K562 (cell line): ENCODE measurements around the gene RIPOR1. TPM values are rescaled to one million over a fixed set of nuclear protein-coding genes. Genes with fewer than 3 reads are reported as not detected.

Source experiments
- ATAC-seq: fragments of 200-7000 bp; cut with Tn5 transposase; 3 replicates; pipeline ENCODE4 v1.9.1; 2020; ENCODE audit warnings: moderate library complexity
- BruUV-seq: library from RNA; stranded (reverse); fragments of 400-500 nt; replicated peaks from 2 replicates; lab custom pipeline; 2021; lab: Mats Ljungman, UMichigan
- CTCF ChIA-PET: fragments of 300-600 bp; formaldehyde crosslinking; extraction: SDS; loops from one replicate; lab custom pipeline; 2021; ENCODE audit warnings: low intra/inter-chr PET ratio; lab: Yijun Ruan, JAX
- POLR2A ChIA-PET: fragments of 300-600, 350-650 bp; sonication (Branson Sonifier 250); formaldehyde crosslinking; extraction: SDS; loops from one replicate; lab custom pipeline; 2021; ENCODE audit warnings: antibody characterized with exemption, inconsistent platforms; lab: Yijun Ruan, JAX
- DNase-seq, 4 experiments: peaks; one replicate each; pipeline versions ENCODE4 v3.0.0 to v3.0.0-alpha.2; 2011 to 2018; ENCODE audit warnings: low spot score in 3 of 4, mixed read lengths in 3 of 4; ENCODE audit errors: extremely low read depth in 1 of 4
- FAIRE-seq: peaks from 2 replicates; lab custom pipeline; 2011; peaks lifted over from hg19 to GRCh38; lab: Jason Lieb, UNC
- H2AFZ ChIP-seq: 2 replicates; pipeline ENCODE4 v1.6.0; 2011; ENCODE audit warnings: low read depth, low read length, control low read depth, inconsistent platforms
- H3K27ac ChIP-seq: fragments of 200-600 bp; 3 replicates; pipeline ENCODE4 v1.8.0; 2011; ENCODE audit warnings: low read depth, mild to moderate bottlenecking, control low read depth, inconsistent platforms, low read length, moderate library complexity, mixed read lengths; ENCODE audit errors: extremely low read depth
- H3K27me3 ChIP-seq, 2 experiments: fragments of 300-600 bp in 1 of 2; 2 replicates in 1 of 2; 3 replicates in 1 of 2; pipeline versions ENCODE4 v1.6.0 to v1.8.0; 2011; ENCODE audit warnings: inconsistent platforms in 2 of 2, low read length in 2 of 2, mild to moderate bottlenecking in 1 of 2, mixed read lengths in 1 of 2, moderate library complexity in 1 of 2; ENCODE audit not compliant: control insufficient read depth in 2 of 2, insufficient read depth in 2 of 2
- H3K36me3 ChIP-seq: fragments of 300-600 bp; 3 replicates; pipeline ENCODE4 v1.8.0; 2011; ENCODE audit warnings: mild to moderate bottlenecking, low read length, inconsistent platforms; ENCODE audit not compliant: control insufficient read depth, insufficient read depth
- H3K4me1 ChIP-seq, 2 experiments: fragments of 200-600 bp in 1 of 2; replicated peaks in 1 of 2; 2 replicates in 1 of 2; 3 replicates in 1 of 2; pipeline versions ENCODE4 v1.5.1 to v1.8.0; 2011; ENCODE audit warnings: inconsistent platforms in 2 of 2, low read length in 2 of 2, mild to moderate bottlenecking in 1 of 2, mixed read lengths in 1 of 2, moderate library complexity in 1 of 2; ENCODE audit not compliant: control insufficient read depth in 2 of 2, insufficient read depth in 2 of 2
- H3K4me2 ChIP-seq: 2 replicates; pipeline ENCODE4 v1.6.1; 2011; ENCODE audit warnings: low read length, control low read depth, inconsistent platforms, mixed read lengths; ENCODE audit not compliant: insufficient read depth
- H3K4me3 ChIP-seq: fragments of 200-600 bp; sonication (generic), shearing (Covaris generic); 2 replicates; pipeline ENCODE4 v1.5.1; 2016; ENCODE audit warnings: control low read depth, inconsistent platforms
- H3K79me2 ChIP-seq: fragments of 200-600 bp; 3 replicates; pipeline ENCODE4 v1.8.0; 2011; ENCODE audit warnings: low read length, inconsistent platforms; ENCODE audit not compliant: control insufficient read depth, insufficient read depth
- H3K9ac ChIP-seq, 2 experiments: 2 replicates each; pipeline versions ENCODE4 v1.6.0 to v1.6.1; 2011; ENCODE audit warnings: low read depth in 2 of 2, low read length in 2 of 2, control low read depth in 1 of 2, inconsistent platforms in 1 of 2, mild to moderate bottlenecking in 1 of 2, mixed read lengths in 1 of 2; ENCODE audit not compliant: insufficient read depth in 1 of 2
- H3K9me1 ChIP-seq: one replicate; pipeline ENCODE4 v1.6.0; 2011; ENCODE audit warnings: inconsistent platforms, mild to moderate bottlenecking, low read length, moderate library complexity; ENCODE audit not compliant: control insufficient read depth, insufficient read depth
- H3K9me3 ChIP-seq: replicated peaks from 2 replicates; pipeline ENCODE4 v1.5.1; 2011; ENCODE audit warnings: low read depth, low read length, inconsistent platforms; ENCODE audit not compliant: control insufficient read depth, insufficient read depth
- H4K20me1 ChIP-seq: replicated peaks from 2 replicates; pipeline ENCODE4 v1.6.1; 2011; ENCODE audit warnings: low read length, inconsistent platforms, mixed read lengths; ENCODE audit not compliant: control insufficient read depth, insufficient read depth
- HDGF ChIP-seq: fragments of 450-650 bp; IDR thresholded peaks from 2 replicates; pipeline ENCODE4 v1.6.1; 2016
- NFIC ChIP-seq: fragments of 450-650 bp; IDR thresholded peaks from 2 replicates; pipeline ENCODE4 v1.6.1; 2017; ENCODE audit warnings: mild to moderate bottlenecking, inconsistent platforms
- RCOR1 ChIP-seq, 2 experiments: IDR thresholded peaks; 2 replicates each; pipeline ENCODE4 v1.6.1; 2012; ENCODE audit warnings: low read depth in 2 of 2, low read length in 2 of 2, borderline replicate concordance in 1 of 2, improper control_type of control experiment in 1 of 2
- STAT5B ChIP-seq: fragments of 250-450 bp; sonication (Bioruptor Pico); IDR thresholded peaks from 2 replicates; pipeline ENCODE4 v1.8.0; 2021; ENCODE audit warnings: mild to moderate bottlenecking, inconsistent platforms
- ZNF354B ChIP-seq: fragments of 250-450 bp; sonication (Bioruptor Pico); IDR thresholded peaks from 2 replicates; pipeline ENCODE4 v1.4.0; 2020
- WGBS: fragments of 100-300 bp; shearing (Covaris generic); methylation state at CpG from one replicate; pipeline ENCODE4 v1.1.6; 2016; ENCODE audit warnings: low coverage, mixed read lengths; ENCODE audit not compliant: insufficient coverage; ENCODE audit errors: missing lambda C conversion rate; 5-methylcytosine and 5-hydroxymethylcytosine counted together
- in situ Hi-C: fragments of 300-500 bp; cut with MboI; formaldehyde crosslinking; loops from 4 replicates; pipeline ENCODE4 v1.15.0; 2018; ENCODE audit warnings: inconsistent platforms, mixed read lengths
- intact Hi-C: fragments of 100-400 bp; cut with micrococcal nuclease; formaldehyde crosslinking; loops from 2 replicates; pipeline ENCODE4 v1.14.2; 2022
- polyA plus RNA-seq, 8 experiments: library from polyadenylated mRNA; depleted of rRNA in 4 of 8; stranded (reverse) in 5 of 8; unstranded in 3 of 8; fragments of >200 nt; fragmentation: Nextera tagmentation in 2 of 8; fragmentation: Illumina TruSeq in 1 of 8; extraction: Ambion mirVana in 2 of 8; extraction: Trizol in 1 of 8; gene quantifications; 2 replicates each; pipeline versions ENCODE4 v1.2.1 to v1.2.3, GENCODE V29; 2011 to 2014; ENCODE audit warnings: inconsistent platforms in 1 of 8, missing spikeins in 1 of 8
- total RNA-seq, 7 experiments: library from RNA; depleted of rRNA in 6 of 7; stranded (reverse); fragments of >200 nt in 6 of 7; fragmentation: Illumina TruSeq in 2 of 7; extraction: Trizol in 2 of 7; gene quantifications; 2 replicates each; pipeline versions ENCODE4 v1.2.1 to v1.2.3, GENCODE V29; 2011 to 2021; ENCODE audit warnings: low replicate concordance in 1 of 7
- TF ChIP-seq, protein P1 (sequence below): fragments of 250-450 bp; sonication (Bioruptor Pico); IDR thresholded peaks from 2 replicates; pipeline ENCODE4 v1.4.0; 2020; ENCODE audit warnings: mild to moderate bottlenecking, moderate library complexity
- TF ChIP-seq, protein P2 (sequence below), 2 experiments: fragments of 450-650 bp; conservative IDR thresholded peaks; 2 replicates each; pipeline ENCODE4 v1.6.1; 2017; ENCODE audit warnings: mild to moderate bottlenecking in 2 of 2, moderate library complexity in 2 of 2
- TF ChIP-seq, protein P3 (sequence below): sonication (generic); formaldehyde crosslinking; IDR thresholded peaks from 2 replicates; pipeline ENCODE4 v1.8.1; 2023; ENCODE audit warnings: mild to moderate bottlenecking, missing genetic modification reagents, moderate library complexity
- TF ChIP-seq, protein P4 (sequence below): fragments of 450-650 bp; IDR thresholded peaks from 2 replicates; pipeline ENCODE4 v1.6.1; 2016; ENCODE audit warnings: mild to moderate bottlenecking

The RIPOR1 gene
- total and polyA plus RNA-seq, 9 of the 15 experiments (the other 6 are each of a cell fraction or from before 2014, with no cell fraction given), result 0.36 to 31.1 (median 3.0) TPM

DNA sequence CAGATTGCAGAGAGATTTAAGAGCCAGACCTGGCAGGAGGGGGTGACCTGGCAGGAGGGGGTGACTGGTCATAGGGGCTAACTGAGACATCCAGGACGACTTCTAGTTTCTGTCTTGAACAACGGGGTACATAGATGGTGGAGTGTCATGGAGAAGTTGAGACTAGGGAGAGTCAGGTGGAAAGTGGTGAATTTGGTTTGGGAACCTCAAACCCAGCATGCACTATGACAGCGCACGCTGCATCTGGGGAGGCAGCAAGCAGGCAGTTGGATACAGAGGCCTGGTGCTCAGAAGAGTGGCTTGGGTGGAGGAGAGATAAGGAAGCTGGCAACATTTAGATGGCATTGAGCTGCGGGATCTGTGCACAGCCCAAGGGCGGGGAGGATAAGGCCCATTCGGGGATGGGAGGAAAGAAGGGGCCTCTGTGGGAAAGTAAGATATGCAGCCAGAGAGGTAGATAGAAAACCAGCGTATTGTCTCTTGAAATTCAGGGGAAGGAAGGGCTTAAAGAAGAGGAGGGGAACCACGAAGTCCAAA lies 4.5 kb downstream of the RIPOR1 start:
- in situ Hi-C loops, result no loop called here
- no peak overlapping the region for H3K27ac ChIP-seq
- no peaks in the 10 kb centered on the region for H3K27me3 ChIP-seq
- H3K4me1 ChIP-seq, result peaks cover 16 to 52% of the 10 kb centered on the region in 2 experiments
- ChIA-PET CTCF (no interaction called here), POLR2A (interaction anchor here (0.7 to 1.1 kb wide), 2 partner anchors 20 to 247 kb away, joined by 3 read pairs; no protein-coding TSS in a partner anchor)
- FAIRE-seq (no peak), DNase-seq (no peak), ATAC-seq (no peak)
- no peaks in the 10 kb centered on the region for H3K36me3 ChIP-seq
- H3K79me2 ChIP-seq, result peaks cover 16% of the 10 kb centered on the region
- H4K20me1 ChIP-seq, result peaks cover 7% of the 10 kb centered on the region
- no peaks in the 10 kb centered on the region for H3K9me1 ChIP-seq
- intact Hi-C loops, result no loop called here
- H3K4me3 ChIP-seq, result no peak overlapping the region
- no TSS peak for BruUV-seq
- WGBS, result 40% methylated on average over 9 of the region's 9 CpGs
- peak overlapping the region in 1 of 2 experiments; percentile 67; a peak in 1 of 4 replicates for H3K9ac ChIP-seq
- no peak overlapping the region for H3K4me2 ChIP-seq
- no peaks in the 10 kb centered on the region for H3K9me3 ChIP-seq
- TF ChIP-seq NFIC (no peak), HDGF (no peak), STAT5B (no peak), RCOR1 (IDR thresholded peaks at IDR 0.05; ENCODE audit: borderline replicate concordance in 1 of 2, low read depth in 2 of 2, low read length in 2 of 2) (no peak), ZNF354B (CRISPR knock-in tag) (no peak)
- TF ChIP-seq, protein P1, sequence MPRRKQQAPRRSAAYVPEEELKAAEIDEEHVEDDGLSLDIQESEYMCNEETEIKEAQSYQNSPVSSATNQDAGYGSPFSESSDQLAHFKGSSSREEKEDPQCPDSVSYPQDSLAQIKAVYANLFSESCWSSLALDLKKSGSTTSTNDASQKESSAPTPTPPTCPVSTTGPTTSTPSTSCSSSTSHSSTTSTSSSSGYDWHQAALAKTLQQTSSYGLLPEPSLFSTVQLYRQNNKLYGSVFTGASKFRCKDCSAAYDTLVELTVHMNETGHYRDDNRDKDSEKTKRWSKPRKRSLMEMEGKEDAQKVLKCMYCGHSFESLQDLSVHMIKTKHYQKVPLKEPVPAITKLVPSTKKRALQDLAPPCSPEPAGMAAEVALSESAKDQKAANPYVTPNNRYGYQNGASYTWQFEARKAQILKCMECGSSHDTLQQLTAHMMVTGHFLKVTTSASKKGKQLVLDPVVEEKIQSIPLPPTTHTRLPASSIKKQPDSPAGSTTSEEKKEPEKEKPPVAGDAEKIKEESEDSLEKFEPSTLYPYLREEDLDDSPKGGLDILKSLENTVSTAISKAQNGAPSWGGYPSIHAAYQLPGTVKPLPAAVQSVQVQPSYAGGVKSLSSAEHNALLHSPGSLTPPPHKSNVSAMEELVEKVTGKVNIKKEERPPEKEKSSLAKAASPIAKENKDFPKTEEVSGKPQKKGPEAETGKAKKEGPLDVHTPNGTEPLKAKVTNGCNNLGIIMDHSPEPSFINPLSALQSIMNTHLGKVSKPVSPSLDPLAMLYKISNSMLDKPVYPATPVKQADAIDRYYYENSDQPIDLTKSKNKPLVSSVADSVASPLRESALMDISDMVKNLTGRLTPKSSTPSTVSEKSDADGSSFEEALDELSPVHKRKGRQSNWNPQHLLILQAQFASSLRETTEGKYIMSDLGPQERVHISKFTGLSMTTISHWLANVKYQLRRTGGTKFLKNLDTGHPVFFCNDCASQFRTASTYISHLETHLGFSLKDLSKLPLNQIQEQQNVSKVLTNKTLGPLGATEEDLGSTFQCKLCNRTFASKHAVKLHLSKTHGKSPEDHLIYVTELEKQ (CRISPR knock-in tag), result no peak
- TF ChIP-seq, protein P2, sequence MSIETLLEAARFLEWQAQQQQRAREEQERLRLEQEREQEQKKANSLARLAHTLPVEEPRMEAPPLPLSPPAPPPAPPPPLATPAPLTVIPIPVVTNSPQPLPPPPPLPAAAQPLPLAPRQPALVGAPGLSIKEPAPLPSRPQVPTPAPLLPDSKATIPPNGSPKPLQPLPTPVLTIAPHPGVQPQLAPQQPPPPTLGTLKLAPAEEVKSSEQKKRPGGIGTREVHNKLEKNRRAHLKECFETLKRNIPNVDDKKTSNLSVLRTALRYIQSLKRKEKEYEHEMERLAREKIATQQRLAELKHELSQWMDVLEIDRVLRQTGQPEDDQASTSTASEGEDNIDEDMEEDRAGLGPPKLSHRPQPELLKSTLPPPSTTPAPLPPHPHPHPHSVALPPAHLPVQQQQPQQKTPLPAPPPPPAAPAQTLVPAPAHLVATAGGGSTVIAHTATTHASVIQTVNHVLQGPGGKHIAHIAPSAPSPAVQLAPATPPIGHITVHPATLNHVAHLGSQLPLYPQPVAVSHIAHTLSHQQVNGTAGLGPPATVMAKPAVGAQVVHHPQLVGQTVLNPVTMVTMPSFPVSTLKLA (conservative IDR thresholded peaks at IDR 0.05), result no peak
- TF ChIP-seq, protein P3, sequence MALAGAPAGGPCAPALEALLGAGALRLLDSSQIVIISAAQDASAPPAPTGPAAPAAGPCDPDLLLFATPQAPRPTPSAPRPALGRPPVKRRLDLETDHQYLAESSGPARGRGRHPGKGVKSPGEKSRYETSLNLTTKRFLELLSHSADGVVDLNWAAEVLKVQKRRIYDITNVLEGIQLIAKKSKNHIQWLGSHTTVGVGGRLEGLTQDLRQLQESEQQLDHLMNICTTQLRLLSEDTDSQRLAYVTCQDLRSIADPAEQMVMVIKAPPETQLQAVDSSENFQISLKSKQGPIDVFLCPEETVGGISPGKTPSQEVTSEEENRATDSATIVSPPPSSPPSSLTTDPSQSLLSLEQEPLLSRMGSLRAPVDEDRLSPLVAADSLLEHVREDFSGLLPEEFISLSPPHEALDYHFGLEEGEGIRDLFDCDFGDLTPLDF, result no peak
- TF ChIP-seq, protein P4, sequence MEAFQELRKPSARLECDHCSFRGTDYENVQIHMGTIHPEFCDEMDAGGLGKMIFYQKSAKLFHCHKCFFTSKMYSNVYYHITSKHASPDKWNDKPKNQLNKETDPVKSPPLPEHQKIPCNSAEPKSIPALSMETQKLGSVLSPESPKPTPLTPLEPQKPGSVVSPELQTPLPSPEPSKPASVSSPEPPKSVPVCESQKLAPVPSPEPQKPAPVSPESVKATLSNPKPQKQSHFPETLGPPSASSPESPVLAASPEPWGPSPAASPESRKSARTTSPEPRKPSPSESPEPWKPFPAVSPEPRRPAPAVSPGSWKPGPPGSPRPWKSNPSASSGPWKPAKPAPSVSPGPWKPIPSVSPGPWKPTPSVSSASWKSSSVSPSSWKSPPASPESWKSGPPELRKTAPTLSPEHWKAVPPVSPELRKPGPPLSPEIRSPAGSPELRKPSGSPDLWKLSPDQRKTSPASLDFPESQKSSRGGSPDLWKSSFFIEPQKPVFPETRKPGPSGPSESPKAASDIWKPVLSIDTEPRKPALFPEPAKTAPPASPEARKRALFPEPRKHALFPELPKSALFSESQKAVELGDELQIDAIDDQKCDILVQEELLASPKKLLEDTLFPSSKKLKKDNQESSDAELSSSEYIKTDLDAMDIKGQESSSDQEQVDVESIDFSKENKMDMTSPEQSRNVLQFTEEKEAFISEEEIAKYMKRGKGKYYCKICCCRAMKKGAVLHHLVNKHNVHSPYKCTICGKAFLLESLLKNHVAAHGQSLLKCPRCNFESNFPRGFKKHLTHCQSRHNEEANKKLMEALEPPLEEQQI, result no peak
- no peak overlapping the region for H2AFZ ChIP-seq
